Measurements from ENCODE around the gene CTRB2. TPM values are rescaled to one million over a fixed set of nuclear protein-coding genes. Genes with fewer than 3 reads are reported as not detected.
"Not testable (repeated sequence)": the region's sequence is repeated elsewhere in the genome, so short reads cannot be mapped to it uniquely, and the experiment has no call there.

CTRB2 gene
- total RNA-seq, 1 donor from 2014 or later: 7.3 TPM

- DNase-seq (ENCODE audit: low spot score) (no peak), ATAC-seq (no peak)
- intact Hi-C loops (cut with DNase I): no loop called here
Observed at GRCh38 chr16:75216127-75216526, 9.2 kb upstream of the CTRB2 start.

DNA sequence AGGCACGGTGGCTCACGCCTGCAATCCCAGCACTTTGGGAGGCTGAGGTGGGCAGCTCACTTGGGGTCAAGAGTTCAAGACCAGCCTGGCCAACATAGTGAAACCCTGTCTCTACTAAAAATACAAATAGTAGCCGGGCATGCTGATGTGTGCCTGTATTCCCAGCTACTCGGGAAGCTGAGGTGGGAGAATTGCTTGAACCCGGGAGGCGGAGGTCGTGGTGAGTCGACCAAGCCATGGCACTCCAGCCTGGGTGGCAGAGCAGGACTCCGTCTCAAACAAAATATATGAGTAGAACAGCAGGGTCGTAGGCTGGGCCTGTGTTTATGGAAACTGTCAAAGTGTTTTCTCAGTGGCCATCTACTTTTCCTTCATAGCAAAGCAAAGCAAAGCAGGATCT, 4.3 kb upstream of the CTRB2 start:
- intact Hi-C loops (cut with DNase I); ATAC-seq; DNase-seq (ENCODE audit: low spot score): not testable (repeated sequence)

- no peak for ATAC-seq
- DNase-seq (ENCODE audit: low spot score): no peak
- intact Hi-C loops (cut with DNase I): no loop called here
Observed at GRCh38 chr16:75209944-75210343, 3.0 kb upstream of the CTRB2 start.

GRCh38 chr16:75209514-75209913, 2.6 kb upstream of the CTRB2 start:
- DNase-seq (ENCODE audit: low spot score); ATAC-seq; intact Hi-C loops (cut with DNase I): not testable (repeated sequence)

DNA sequence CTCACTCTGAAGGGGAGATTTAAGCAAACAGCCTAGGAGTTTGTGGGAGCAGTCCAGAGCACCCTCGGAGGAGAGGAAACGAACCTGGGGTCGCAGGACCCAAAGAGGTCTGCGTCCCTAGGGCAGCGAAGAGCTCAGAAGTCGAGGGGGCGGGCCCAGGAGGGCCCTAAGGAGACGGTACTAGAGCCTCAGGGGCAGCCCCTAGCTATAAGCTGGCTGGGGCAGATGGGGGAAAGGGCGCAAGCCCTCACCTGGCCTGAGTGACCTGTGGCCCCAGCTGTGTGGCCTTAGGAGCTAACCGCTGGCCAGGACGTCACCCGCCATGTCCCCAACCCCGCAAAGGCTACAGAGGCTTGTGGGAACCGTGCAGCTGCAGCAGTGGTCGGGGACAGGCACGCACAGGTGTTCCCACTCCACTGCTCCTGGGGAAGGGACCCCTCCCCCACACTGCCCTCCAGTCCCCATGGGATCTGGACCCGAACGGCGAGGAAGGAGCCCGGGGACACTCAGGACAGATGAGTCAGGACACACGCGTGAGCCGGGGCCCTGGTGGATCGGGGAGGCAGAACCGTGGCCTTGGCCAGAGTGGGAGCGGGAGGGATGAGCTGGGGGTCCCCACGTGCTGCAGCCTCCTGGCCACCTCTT, 2.0 kb upstream of the CTRB2 start:
- no peak for ATAC-seq
- intact Hi-C loops (cut with DNase I): no loop called here

GRCh38 chr16:75208242-75208825, 1.4 kb upstream of the CTRB2 start:
- no peak for ATAC-seq
- no peak for DNase-seq (ENCODE audit: low spot score)
- intact Hi-C loops (cut with DNase I): no loop called here

More for the DNA sequence above, 2.0 kb upstream of the CTRB2 start:
- no peak for DNase-seq (ENCODE audit: low spot score)

- ATAC-seq (no peak), DNase-seq (ENCODE audit: low spot score) (no peak)
- intact Hi-C loops (cut with DNase I): loop anchor here (2.0 kb wide), 1 partner anchor 17 kb away; no protein-coding TSS in a partner anchor
Observed at GRCh38 chr16:75207831-75208230, 870 bp upstream of the CTRB2 start.

DNA sequence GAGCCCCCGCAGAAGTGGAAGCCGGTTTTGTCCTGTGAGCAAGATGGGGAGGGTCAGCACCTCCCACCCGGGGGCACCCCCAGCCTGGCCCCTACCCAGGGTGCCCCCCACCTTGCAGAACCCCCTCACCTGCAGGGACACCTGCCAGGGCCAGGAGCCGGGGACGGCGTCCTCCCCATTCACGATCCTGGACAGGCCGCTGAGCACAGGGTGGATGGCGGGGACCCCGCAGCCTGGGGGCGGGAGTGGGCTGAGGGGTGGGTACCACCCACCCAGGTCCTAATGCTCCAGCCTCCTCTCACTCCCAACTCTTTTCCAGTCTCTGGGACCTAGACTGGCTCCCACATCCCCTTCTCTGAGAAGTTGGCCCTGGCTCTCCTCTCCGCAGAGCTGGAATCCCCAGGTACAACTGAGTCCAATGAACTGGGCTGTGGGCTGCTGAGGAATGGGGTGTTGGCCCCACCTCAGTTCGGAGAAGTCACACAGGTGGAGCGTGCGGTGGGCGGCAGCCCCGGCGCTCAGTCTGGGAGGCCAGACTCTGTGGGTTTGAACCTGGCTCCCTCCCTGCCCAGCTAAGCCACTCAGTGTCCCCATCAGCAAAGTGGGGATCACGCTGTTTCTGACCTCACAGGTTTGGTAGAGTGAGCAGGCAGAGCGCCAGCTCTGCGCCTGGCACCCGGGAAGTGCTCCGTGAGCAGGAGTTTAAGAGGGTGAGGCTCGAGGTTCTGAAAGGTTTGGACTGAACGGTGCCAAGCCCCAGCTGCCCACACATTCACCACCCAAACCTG, 806 bp downstream of the CTRB2 start:
- DNase-seq (ENCODE audit: low spot score): not testable (repeated sequence)
- intact Hi-C loops (cut with DNase I): loop anchor here (2.0 kb wide), 1 partner anchor 19 kb away; no protein-coding TSS in a partner anchor
- ATAC-seq: peak; percentile 37

DNA sequence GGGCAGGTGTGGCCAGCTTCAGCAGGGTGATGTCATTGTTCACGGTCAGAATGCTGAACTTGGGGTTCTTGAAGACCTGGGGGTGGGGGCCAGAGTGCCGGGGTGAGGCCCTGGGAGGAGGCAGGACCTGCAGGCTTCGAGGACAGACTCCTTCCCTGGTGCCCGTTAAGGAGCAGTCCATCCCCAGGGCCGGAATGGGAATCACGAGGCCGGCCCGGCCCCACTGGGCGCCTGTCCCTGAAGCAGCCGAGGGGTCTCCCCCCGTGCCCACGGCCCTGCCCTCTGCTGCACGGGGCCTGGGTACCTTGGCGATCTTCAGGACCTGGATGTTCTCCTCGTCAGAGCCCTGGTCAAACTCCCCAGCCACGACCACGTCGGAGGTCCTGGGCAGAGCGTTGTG, 1.5 kb downstream of the CTRB2 start:
- intact Hi-C loops (cut with DNase I); ATAC-seq; DNase-seq (ENCODE audit: low spot score): not testable (repeated sequence)

DNA sequence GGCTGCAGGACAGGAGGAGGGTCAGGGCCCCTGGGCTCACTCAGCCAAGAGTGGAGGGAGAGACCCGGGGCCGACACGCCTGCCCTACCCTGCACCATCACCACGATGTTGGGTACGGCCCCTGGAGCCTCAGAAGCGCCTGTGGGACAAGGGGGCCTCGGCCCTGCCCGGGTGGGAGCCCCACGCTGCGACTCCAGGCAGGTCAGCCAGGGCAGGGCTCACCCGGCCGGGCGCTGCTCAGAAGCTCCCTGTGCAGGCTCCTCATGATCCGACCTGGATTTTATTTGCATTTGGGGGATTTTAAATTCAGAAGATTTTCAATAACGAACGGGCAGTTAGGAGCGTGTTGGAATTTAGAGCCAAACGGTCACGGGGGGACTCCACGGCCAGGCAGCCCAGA, 2.1 kb downstream of the CTRB2 start:
- intact Hi-C loops (cut with DNase I); DNase-seq (ENCODE audit: low spot score); ATAC-seq: not testable (repeated sequence)

DNA sequence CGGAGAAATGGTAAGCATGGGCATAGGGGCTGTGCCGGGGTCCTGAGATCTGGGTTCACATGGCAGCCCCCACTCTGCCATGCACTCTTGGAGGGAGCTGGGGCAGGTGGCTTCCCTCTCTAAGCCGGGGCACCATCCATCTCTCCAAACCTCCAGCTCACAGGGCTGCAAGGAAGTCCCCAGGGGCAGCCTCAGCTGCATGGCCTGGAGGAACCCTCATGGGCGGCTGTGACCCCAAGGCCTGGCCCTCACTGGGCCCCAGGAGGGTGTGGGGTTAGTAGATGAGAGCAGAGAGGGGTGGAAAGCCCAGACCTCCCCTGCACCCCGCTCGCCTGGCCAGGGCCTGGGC, 2.6 kb downstream of the CTRB2 start:
- intact Hi-C loops (cut with DNase I): no loop called here
- no peak for ATAC-seq
- no peak for DNase-seq (ENCODE audit: low spot score)

DNA sequence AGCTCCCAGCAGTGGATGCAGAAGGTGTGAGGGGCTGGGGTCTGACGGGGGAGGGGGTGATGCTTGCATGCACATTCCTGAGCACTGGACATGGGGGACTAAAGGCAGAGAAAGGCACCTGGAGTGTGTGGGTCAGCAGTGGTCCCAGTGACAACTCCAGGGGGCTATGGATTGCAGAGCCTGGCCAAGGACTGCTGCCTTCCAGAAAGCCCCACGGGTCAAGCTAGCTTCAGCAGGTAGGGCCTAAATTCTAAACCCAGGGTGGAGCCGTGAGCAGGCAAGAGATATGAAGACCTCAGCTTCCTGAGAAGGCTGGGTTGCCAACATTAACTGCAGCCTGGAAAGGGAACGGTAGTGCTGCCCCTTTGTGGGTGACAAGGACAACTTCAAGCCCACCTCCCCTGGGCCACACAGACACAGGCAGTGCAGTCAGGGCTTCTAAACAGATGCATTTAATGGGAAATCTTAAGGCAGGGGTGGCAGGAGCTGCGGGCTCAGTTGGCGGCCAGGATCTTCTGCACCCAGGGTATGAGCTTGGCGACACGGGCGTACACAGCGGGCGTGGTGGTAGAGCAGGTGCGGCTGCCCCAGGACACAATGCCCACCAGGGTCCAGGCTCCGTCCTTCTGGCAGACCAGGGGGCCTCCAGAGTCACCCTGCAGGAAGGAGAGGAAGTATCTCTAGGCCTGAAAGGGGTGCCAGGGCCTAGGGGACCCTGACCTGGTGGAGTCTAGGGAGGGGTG, 3.1 kb downstream of the CTRB2 start:
- ATAC-seq: no peak
- DNase-seq (ENCODE audit: low spot score): peak; percentile 42
- intact Hi-C loops (cut with DNase I): no loop called here

DNA sequence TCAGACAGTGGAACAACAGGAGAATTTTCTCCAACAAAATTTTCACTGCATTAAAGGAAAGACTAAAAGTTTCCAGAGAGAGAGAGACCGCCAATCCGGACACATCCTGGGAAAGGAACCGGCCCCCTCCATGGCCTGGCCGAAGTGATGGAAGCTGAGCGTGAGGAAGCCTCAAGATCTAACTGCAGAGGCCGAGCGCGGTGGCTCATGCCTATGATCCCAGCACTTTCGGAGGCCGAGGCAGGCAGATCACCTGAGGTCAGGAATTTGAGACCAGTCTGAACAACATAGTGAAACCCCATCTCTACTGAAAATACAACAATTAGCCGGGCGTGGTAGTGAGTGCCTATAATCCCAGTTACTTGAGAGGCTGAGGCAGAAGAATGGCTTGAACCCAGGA, 3.9 kb downstream of the CTRB2 start:
- intact Hi-C loops (cut with DNase I): no loop called here
- no peak for ATAC-seq
- DNase-seq (ENCODE audit: low spot score): peak; percentile 19

DNA sequence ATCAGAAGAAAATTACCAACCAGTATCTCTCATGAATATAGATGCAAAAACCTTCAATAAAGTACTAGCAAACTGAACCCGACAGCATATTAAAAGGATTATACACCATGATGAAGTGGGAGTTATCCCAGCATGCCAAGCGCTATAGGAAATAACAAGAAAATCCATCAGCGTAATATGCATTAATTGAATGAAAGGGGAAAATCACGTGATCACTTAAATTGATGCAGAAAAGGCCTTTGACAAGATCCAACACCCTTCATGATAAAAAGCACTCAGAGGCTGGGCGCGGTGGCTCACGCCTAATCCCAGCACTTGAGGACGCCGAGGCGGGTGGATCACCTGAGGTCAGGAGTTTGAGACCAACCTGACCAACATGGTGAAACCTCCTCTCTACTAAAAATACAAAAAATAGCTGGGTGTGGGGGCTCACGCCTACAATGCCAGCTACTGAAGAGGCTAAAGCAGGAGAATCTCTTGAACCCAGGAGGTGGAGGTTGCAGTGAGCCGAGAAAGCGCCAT, 4.8 kb downstream of the CTRB2 start:
- intact Hi-C loops (cut with DNase I): no loop called here
- DNase-seq (ENCODE audit: low spot score) (peak; percentile 7), ATAC-seq (no peak)

DNA sequence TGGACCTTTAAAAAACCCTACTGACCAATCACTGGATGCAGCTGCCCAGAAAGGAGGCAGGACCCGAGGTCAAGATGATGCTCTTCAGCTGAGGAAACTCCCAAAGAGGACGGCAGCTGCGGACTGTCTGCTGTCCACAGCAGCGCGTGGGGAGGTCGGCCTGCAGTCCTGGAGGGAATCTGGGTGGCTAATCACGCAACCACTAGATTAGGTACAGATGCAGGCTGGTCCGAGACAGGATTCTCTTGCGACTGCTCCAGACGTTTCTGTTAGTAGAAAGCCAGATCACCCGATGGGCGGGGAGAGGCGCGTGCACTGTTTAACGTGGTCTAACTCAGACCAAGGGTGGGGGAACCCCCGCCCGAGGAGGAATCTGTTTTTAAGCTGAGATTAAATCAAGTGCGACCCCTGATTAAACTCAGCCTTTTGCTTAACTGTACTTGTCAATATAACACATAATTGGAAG, 8.8 kb downstream of the CTRB2 start:
- ATAC-seq: no peak
- DNase-seq (ENCODE audit: low spot score): peak; percentile 54
- intact Hi-C loops (cut with DNase I): loop anchor here (10.0 kb wide), 1 partner anchor 567 kb away; no protein-coding TSS in a partner anchor

- no peak for ATAC-seq
- intact Hi-C loops (cut with DNase I): loop anchor here (10.0 kb wide), 1 partner anchor 567 kb away; no protein-coding TSS in a partner anchor
- peak; percentile 18 for DNase-seq (ENCODE audit: low spot score)
Observed at GRCh38 chr16:75197522-75198134, 9.3 kb downstream of the CTRB2 start.

DNA sequence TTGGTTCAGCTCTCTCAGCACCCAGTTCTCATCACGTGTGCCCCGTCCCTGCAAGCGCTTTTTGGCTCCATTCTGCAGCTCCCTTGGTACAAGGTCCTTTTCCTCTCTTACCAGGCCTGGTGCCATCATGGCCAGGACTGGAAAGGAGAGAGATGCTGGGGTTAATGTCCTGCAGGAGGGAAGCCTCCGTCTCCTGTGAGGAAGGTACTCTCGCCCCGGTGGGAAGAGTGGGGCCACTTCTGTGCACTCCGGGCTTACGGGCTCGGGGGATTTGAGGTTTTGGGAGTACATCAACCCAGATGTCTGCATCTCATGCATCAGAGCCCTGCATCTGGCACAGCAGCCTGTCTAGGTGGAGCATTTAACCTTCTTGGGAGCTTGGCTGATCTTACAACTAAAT, 10.1 kb downstream of the CTRB2 start:
- DNase-seq (ENCODE audit: low spot score) (peak; percentile 30), ATAC-seq (no peak)
- intact Hi-C loops (cut with DNase I): loop anchor here (10.0 kb wide), 1 partner anchor 568 kb away; no protein-coding TSS in a partner anchor
